GM12878 (cell line): Measurements from ENCODE around the gene DAO.

Source experiments
- HDAC2 ChIP-seq: fragments of 200-600 bp; sonication (generic); IDR thresholded peaks from 2 replicates; pipeline ENCODE4 v1.6.1; 2017
- RAD21 ChIP-seq: IDR thresholded peaks from 2 replicates; pipeline ENCODE4 v1.6.1; 2011; ENCODE audit warnings: mild to moderate bottlenecking, low read depth, low read length, moderate library complexity; ENCODE audit not compliant: insufficient read depth
- SREBF1 ChIP-seq: IDR thresholded peaks from 2 replicates; pipeline ENCODE4 v1.6.1; 2012; ENCODE audit warnings: mild to moderate bottlenecking, low read length
- ZNF274 ChIP-seq: IDR thresholded peaks from one replicate; pipeline ENCODE4 v1.8.0; 2011; ENCODE audit not compliant: insufficient read length, insufficient read depth
- TF ChIP-seq, protein P1 (sequence below), 3 experiments: IDR thresholded peaks in 2 of 3; conservative IDR thresholded peaks in 1 of 3; 2 replicates each; pipeline ENCODE4 v1.5.1; 2011; ENCODE audit warnings: low read depth in 3 of 3, low read length in 3 of 3, mild to moderate bottlenecking in 3 of 3, control low read depth in 2 of 3, moderate library complexity in 2 of 3, inconsistent platforms in 1 of 3, mixed read lengths in 1 of 3; ENCODE audit not compliant: control insufficient read depth in 2 of 3, insufficient read depth in 1 of 3; ENCODE audit errors: extremely low read depth in 1 of 3

DNA sequence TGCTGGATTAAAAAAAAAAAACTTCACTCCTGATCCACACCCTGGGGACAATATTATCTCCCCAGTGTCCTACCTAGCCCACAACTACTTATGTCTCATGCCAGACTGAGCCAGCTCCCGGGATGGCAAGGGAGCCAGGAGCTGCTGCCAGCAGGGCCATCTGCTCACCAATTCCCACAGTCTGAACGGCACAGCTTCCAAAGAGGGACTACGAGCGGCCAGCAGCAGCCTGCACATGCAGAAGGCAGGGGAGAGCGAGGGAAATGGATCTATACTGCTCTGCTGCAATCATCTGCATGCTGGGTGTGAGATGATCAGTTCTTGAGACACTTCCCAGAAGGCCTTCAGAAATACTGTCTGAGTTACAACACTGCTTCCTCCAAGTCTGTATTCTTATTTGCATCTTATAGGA, 33.6 kb upstream of the DAO start:
- TF ChIP-seq HDAC2 (no peak), ZNF274 (no peak), SREBF1 (no peak), RAD21 (no peak)
- TF ChIP-seq, protein P1, sequence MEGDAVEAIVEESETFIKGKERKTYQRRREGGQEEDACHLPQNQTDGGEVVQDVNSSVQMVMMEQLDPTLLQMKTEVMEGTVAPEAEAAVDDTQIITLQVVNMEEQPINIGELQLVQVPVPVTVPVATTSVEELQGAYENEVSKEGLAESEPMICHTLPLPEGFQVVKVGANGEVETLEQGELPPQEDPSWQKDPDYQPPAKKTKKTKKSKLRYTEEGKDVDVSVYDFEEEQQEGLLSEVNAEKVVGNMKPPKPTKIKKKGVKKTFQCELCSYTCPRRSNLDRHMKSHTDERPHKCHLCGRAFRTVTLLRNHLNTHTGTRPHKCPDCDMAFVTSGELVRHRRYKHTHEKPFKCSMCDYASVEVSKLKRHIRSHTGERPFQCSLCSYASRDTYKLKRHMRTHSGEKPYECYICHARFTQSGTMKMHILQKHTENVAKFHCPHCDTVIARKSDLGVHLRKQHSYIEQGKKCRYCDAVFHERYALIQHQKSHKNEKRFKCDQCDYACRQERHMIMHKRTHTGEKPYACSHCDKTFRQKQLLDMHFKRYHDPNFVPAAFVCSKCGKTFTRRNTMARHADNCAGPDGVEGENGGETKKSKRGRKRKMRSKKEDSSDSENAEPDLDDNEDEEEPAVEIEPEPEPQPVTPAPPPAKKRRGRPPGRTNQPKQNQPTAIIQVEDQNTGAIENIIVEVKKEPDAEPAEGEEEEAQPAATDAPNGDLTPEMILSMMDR (IDR thresholded peaks at IDR 0.05 in 2 of 3, conservative IDR thresholded peaks at IDR 0.05 in 1 of 3; ENCODE audit: control insufficient read depth in 2 of 3, extremely low read depth in 1 of 3, insufficient read depth in 1 of 3, low read depth in 3 of 3, low read length in 3 of 3) = no peak
